K562 (cell line): ENCODE measurements around the gene QRICH1. TPM values are rescaled to one million over a fixed set of nuclear protein-coding genes. Genes with fewer than 3 reads are reported as not detected.

Experiments used
- BCLAF1 ChIP-seq, 2 experiments: fragments of 450-650 bp in 1 of 2; IDR thresholded peaks; 2 replicates each; pipeline ENCODE4 v1.6.1; 2011 to 2017; ENCODE audit warnings: low read depth in 2 of 2, antibody characterized with exemption in 1 of 2, borderline replicate concordance in 1 of 2, low read length in 1 of 2, mild to moderate bottlenecking in 1 of 2, mixed read lengths in 1 of 2; ENCODE audit not compliant: control insufficient read depth in 1 of 2
- BCOR ChIP-seq: fragments of 450-650 bp; IDR thresholded peaks from 2 replicates; pipeline ENCODE4 v1.6.1; 2016
- CHD2 ChIP-seq: IDR thresholded peaks from 2 replicates; pipeline ENCODE4 v1.6.1; 2011; ENCODE audit warnings: low read depth, low read length
- CREM ChIP-seq: IDR thresholded peaks from 2 replicates; pipeline ENCODE4 v1.6.1; 2014; ENCODE audit warnings: antibody characterized with exemption, low read depth
- ETS2 ChIP-seq: IDR thresholded peaks from 2 replicates; pipeline ENCODE4 v1.6.1; 2016; ENCODE audit warnings: borderline replicate concordance, missing genetic modification characterization, mild to moderate bottlenecking, moderate library complexity, missing compliant biosample characterization; ENCODE audit not compliant: poor library complexity, severe bottlenecking
- ETV5 ChIP-seq: sonication (generic); formaldehyde crosslinking; IDR thresholded peaks from 2 replicates; pipeline ENCODE4 v1.4.0; 2020; ENCODE audit warnings: low read depth, mild to moderate bottlenecking, missing genetic modification reagents
- FOXM1 ChIP-seq, 2 experiments: fragments of 450-650 bp in 1 of 2; sonication (generic) in 1 of 2; formaldehyde crosslinking in 1 of 2; IDR thresholded peaks; 2 replicates each; pipeline versions ENCODE4 v1.6.1 to v1.9.0; 2017 to 2022; ENCODE audit warnings: low read depth in 2 of 2, mild to moderate bottlenecking in 2 of 2, missing genetic modification reagents in 1 of 2, moderate library complexity in 1 of 2
- HCFC1 ChIP-seq: IDR thresholded peaks from 2 replicates; pipeline ENCODE4 v1.6.1; 2012; ENCODE audit warnings: low read depth, low read length, improper control_type of control experiment
- NFIC ChIP-seq: fragments of 450-650 bp; IDR thresholded peaks from 2 replicates; pipeline ENCODE4 v1.6.1; 2017; ENCODE audit warnings: mild to moderate bottlenecking, inconsistent platforms
- NR3C1 ChIP-seq: sonication (generic); formaldehyde crosslinking; IDR thresholded peaks from 2 replicates; pipeline ENCODE4 v1.8.1; 2022; ENCODE audit warnings: missing genetic modification reagents
- POLR2H ChIP-seq: IDR thresholded peaks from 2 replicates; pipeline ENCODE4 v1.6.1; 2016; ENCODE audit warnings: missing genetic modification characterization, low read depth, mild to moderate bottlenecking, control low read depth, missing compliant biosample characterization, moderate library complexity
- RB1 ChIP-seq: fragments of 450-650 bp; IDR thresholded peaks from 2 replicates; pipeline ENCODE4 v1.6.1; 2017; ENCODE audit warnings: low read depth, mild to moderate bottlenecking
- SAFB2 ChIP-seq: fragments of 200-400 bp; formaldehyde crosslinking; IDR thresholded peaks from 2 replicates; pipeline ENCODE4 v1.6.1; 2018; ENCODE audit warnings: borderline replicate concordance, low read length, low read depth, moderate library complexity; ENCODE audit not compliant: severe bottlenecking
- SMARCE1 ChIP-seq: fragments of 450-650 bp; IDR thresholded peaks from 2 replicates; pipeline ENCODE4 v1.7.1; 2016; ENCODE audit warnings: mild to moderate bottlenecking
- STAT5B ChIP-seq: fragments of 250-450 bp; sonication (Bioruptor Pico); IDR thresholded peaks from 2 replicates; pipeline ENCODE4 v1.8.0; 2021; ENCODE audit warnings: mild to moderate bottlenecking, inconsistent platforms
- TAF9B ChIP-seq: fragments of 450-650 bp; IDR thresholded peaks from 2 replicates; pipeline ENCODE4 v1.6.1; 2018; ENCODE audit warnings: mild to moderate bottlenecking; ENCODE audit not compliant: partially characterized antibody
- TBP ChIP-seq: optimal IDR thresholded peaks from 2 replicates; pipeline ENCODE3; 2011; ENCODE audit warnings: low read depth, low read length, improper control_type of control experiment
- TCF7 ChIP-seq: sonication (generic); IDR thresholded peaks from 2 replicates; pipeline ENCODE4 v1.6.1; 2016; ENCODE audit warnings: antibody characterized with exemption, borderline replicate concordance
- XRCC5 ChIP-seq: fragments of 200-400 bp; formaldehyde crosslinking; IDR thresholded peaks from 2 replicates; pipeline ENCODE4 v1.6.1; 2017; ENCODE audit warnings: low read depth, mild to moderate bottlenecking, low read length
- ZBTB9 ChIP-seq: fragments of 450-650 bp; formaldehyde crosslinking; IDR thresholded peaks from 2 replicates; pipeline ENCODE4 v1.4.0; 2020; ENCODE audit warnings: mild to moderate bottlenecking, moderate library complexity
- ZNF12 ChIP-seq: sonication (generic); formaldehyde crosslinking; IDR thresholded peaks from 2 replicates; pipeline ENCODE4 v1.4.0; 2020; ENCODE audit warnings: mild to moderate bottlenecking, missing genetic modification reagents
- polyA plus RNA-seq, 8 experiments: library from polyadenylated mRNA; depleted of rRNA in 4 of 8; stranded (reverse) in 5 of 8; unstranded in 3 of 8; fragments of >200 nt; fragmentation: Nextera tagmentation in 2 of 8; fragmentation: Illumina TruSeq in 1 of 8; extraction: Ambion mirVana in 2 of 8; extraction: Trizol in 1 of 8; gene quantifications; 2 replicates each; pipeline versions ENCODE4 v1.2.1 to v1.2.3, GENCODE V29; 2011 to 2014; ENCODE audit warnings: inconsistent platforms in 1 of 8, missing spikeins in 1 of 8
- total RNA-seq, 7 experiments: library from RNA; depleted of rRNA in 6 of 7; stranded (reverse); fragments of >200 nt in 6 of 7; fragmentation: Illumina TruSeq in 2 of 7; extraction: Trizol in 2 of 7; gene quantifications; 2 replicates each; pipeline versions ENCODE4 v1.2.1 to v1.2.3, GENCODE V29; 2011 to 2021; ENCODE audit warnings: low replicate concordance in 1 of 7

The QRICH1 gene
- total and polyA plus RNA-seq, 9 of the 15 experiments (the other 6 are each of a cell fraction or from before 2014, with no cell fraction given) = 20.1 to 99.2 (median 56.7) TPM

- TF ChIP-seq ETV5 (CRISPR knock-in tag) = no peak
- TF ChIP-seq ZBTB9 = 0 out of 2 replicates have a peak, but pooled peaks have one; percentile 13
- no peak for TF ChIP-seq POLR2H (tag)
- peak; percentile 68 for TF ChIP-seq CHD2
- no peak for TF ChIP-seq SMARCE1
- 0 out of 2 replicates have a peak, but pooled peaks have one; percentile 33 for TF ChIP-seq NFIC
- TF ChIP-seq FOXM1 (IDR thresholded peaks at IDR 0.05; ENCODE audit: low read depth) = no peak
- TF ChIP-seq FOXM1 (CRISPR knock-in tag; IDR thresholded peaks at IDR 0.05; ENCODE audit: low read depth) = no peak
- no peak for TF ChIP-seq BCOR
- TF ChIP-seq TAF9B = peak; percentile 47
- TF ChIP-seq HCFC1 = peak; percentile 77
- TF ChIP-seq ETS2 (tag) = no peak
- peak; percentile 90 for TF ChIP-seq CREM
- TF ChIP-seq XRCC5 = 0 out of 2 replicates have a peak, but pooled peaks have one; percentile 47
- peak in 1 of 2 experiments; percentile 73; a peak in 1 of 4 replicates for TF ChIP-seq BCLAF1 (IDR thresholded peaks at IDR 0.05; ENCODE audit: borderline replicate concordance in 1 of 2, control insufficient read depth in 1 of 2, low read depth in 2 of 2, low read length in 1 of 2)
- peak; percentile 19; the same call in 1 of the 2 replicates for TF ChIP-seq TCF7
- no peak for TF ChIP-seq STAT5B (CRISPR knock-in tag)
- peak; percentile 72 for TF ChIP-seq RB1
- peak; percentile 26; the same call in 1 of the 2 replicates for TF ChIP-seq ZNF12 (CRISPR knock-in tag)
- peak; percentile 73 for TF ChIP-seq TBP
- no peak for TF ChIP-seq SAFB2
- TF ChIP-seq NR3C1 = peak; percentile 33; the same call in 1 of the 2 replicates
These were observed 71.8 kb downstream of the QRICH1 start, which contains the start of gene NDUFAF3 (continued) for GRCh38 chr3:49021813-49022687.
